GM15510 (cell line): ENCODE data around the gene TIE1.

Source experiments
- POLR2A ChIP-seq: IDR thresholded peaks from 3 replicates; pipeline ENCODE4 v1.6.1; 2011; ENCODE audit warnings: borderline replicate concordance; ENCODE audit not compliant: insufficient read length; ENCODE audit errors: extremely low read depth

Gene TIE1

GRCh38 chr1:43282220-43283195 lies 18.3 kb upstream of the TIE1 start:
- TF ChIP-seq POLR2A = no peak

GRCh38 chr1:43284065-43284464 lies 16.7 kb upstream of the TIE1 start:
- no peak for TF ChIP-seq POLR2A

GRCh38 chr1:43284546-43285110 lies 16.2 kb upstream of the TIE1 start:
- TF ChIP-seq POLR2A = no peak

- no peak for TF ChIP-seq POLR2A
These were observed 15.4 kb upstream of the TIE1 start, which contains the start of gene C1orf210 for GRCh38 chr1:43285269-43285990. TSS of gene C1orf210 (minus strand) at chr1:43285581. CDS start at chr1:43283270, 2,311 bp downstream.

- no peak for TF ChIP-seq POLR2A
These were observed 14.7 kb upstream of the TIE1 start for GRCh38 chr1:43286115-43286514.

- no peak for TF ChIP-seq POLR2A
These were observed 14.2 kb upstream of the TIE1 start for GRCh38 chr1:43286533-43286932.

GRCh38 chr1:43288058-43288784 lies 12.6 kb upstream of the TIE1 start:
- no peak for TF ChIP-seq POLR2A

- TF ChIP-seq POLR2A = no peak
These were observed 11.7 kb upstream of the TIE1 start for GRCh38 chr1:43288785-43289706.

- no peak for TF ChIP-seq POLR2A
These were observed 8.6 kb upstream of the TIE1 start for GRCh38 chr1:43292216-43292615.

- no peak for TF ChIP-seq POLR2A
These were observed 8.1 kb upstream of the TIE1 start for GRCh38 chr1:43292679-43293078.

- no peak for TF ChIP-seq POLR2A
These were observed 7.6 kb upstream of the TIE1 start for GRCh38 chr1:43293176-43293575.

GRCh38 chr1:43293896-43294760 lies 6.7 kb upstream of the TIE1 start:
- TF ChIP-seq POLR2A = no peak

- no peak for TF ChIP-seq POLR2A
These were observed 6.0 kb upstream of the TIE1 start for GRCh38 chr1:43294761-43295160.
